DND-41 (cell line): ENCODE data around the gene SMIM28.

Experiments used
- ATAC-seq: fragments of 200-7000 bp; cut with Tn5 transposase; 3 replicates; pipeline ENCODE4 v1.9.1; 2021; ENCODE audit warnings: low read depth; ENCODE audit not compliant: insufficient read depth
- DNase-seq: peaks from one replicate; pipeline ENCODE4 v3.0.0-alpha.2; 2020
- H2AFZ ChIP-seq: 2 replicates; pipeline ENCODE4 v1.6.0; 2012; ENCODE audit warnings: low read depth, low read length
- H3K27ac ChIP-seq: 2 replicates; pipeline ENCODE4 v1.5.1; 2012; ENCODE audit warnings: low read length, inconsistent platforms
- H3K27me3 ChIP-seq: fragments of 200-600 bp; sonication (generic); 2 replicates; pipeline ENCODE4 v1.6.0; 2012; ENCODE audit warnings: low read length, mild to moderate bottlenecking, inconsistent platforms; ENCODE audit not compliant: insufficient read depth, poor library complexity
- H3K36me3 ChIP-seq: 2 replicates; pipeline ENCODE4 v1.5.1; 2012; ENCODE audit warnings: low read length, inconsistent platforms; ENCODE audit not compliant: insufficient read depth
- H3K4me1 ChIP-seq: 2 replicates; pipeline ENCODE4 v1.5.1; 2012; ENCODE audit warnings: mild to moderate bottlenecking, low read length; ENCODE audit not compliant: insufficient read depth
- H3K4me2 ChIP-seq: 2 replicates; pipeline ENCODE4 v1.6.0; 2012; ENCODE audit warnings: mild to moderate bottlenecking, moderate library complexity, low read length, inconsistent platforms; ENCODE audit not compliant: insufficient read depth
- H3K4me3 ChIP-seq, 2 experiments: fragments of 200-600 bp in 1 of 2; shearing (Covaris generic) in 1 of 2; 2 replicates each; pipeline ENCODE4 v1.5.1; 2012 to 2016; ENCODE audit warnings: inconsistent platforms in 2 of 2, low read length in 2 of 2, mild to moderate bottlenecking in 2 of 2, low read depth in 1 of 2, moderate library complexity in 1 of 2
- H3K79me2 ChIP-seq: 2 replicates; pipeline ENCODE4 v1.6.0; 2012; ENCODE audit warnings: low read length, inconsistent platforms; ENCODE audit not compliant: insufficient read depth
- H3K9ac ChIP-seq: 2 replicates; pipeline ENCODE4 v1.6.0; 2012; ENCODE audit warnings: low read depth, mild to moderate bottlenecking, inconsistent platforms, low read length, moderate library complexity
- H3K9me3 ChIP-seq: 2 replicates; pipeline ENCODE4 v1.5.1; 2012; ENCODE audit warnings: low read length, moderate library complexity, mild to moderate bottlenecking, inconsistent platforms; ENCODE audit not compliant: insufficient read depth, severe bottlenecking
- H4K20me1 ChIP-seq: 2 replicates; pipeline ENCODE4 v1.6.0; 2012; ENCODE audit warnings: low read length; ENCODE audit not compliant: insufficient read depth
- EZH2 ChIP-seq: IDR thresholded peaks from 3 replicates; pipeline ENCODE4 v1.6.1; 2012; ENCODE audit warnings: borderline replicate concordance, low read depth, mild to moderate bottlenecking, moderate library complexity, low read length, inconsistent platforms; ENCODE audit not compliant: severe bottlenecking
- TF ChIP-seq, protein P1 (sequence below): IDR thresholded peaks from 2 replicates; pipeline ENCODE4 v1.5.1; 2012; ENCODE audit warnings: borderline replicate concordance, low read length, moderate library complexity, mild to moderate bottlenecking; ENCODE audit not compliant: poor library complexity, severe bottlenecking; ENCODE audit errors: extremely low read depth

Gene SMIM28

DNA sequence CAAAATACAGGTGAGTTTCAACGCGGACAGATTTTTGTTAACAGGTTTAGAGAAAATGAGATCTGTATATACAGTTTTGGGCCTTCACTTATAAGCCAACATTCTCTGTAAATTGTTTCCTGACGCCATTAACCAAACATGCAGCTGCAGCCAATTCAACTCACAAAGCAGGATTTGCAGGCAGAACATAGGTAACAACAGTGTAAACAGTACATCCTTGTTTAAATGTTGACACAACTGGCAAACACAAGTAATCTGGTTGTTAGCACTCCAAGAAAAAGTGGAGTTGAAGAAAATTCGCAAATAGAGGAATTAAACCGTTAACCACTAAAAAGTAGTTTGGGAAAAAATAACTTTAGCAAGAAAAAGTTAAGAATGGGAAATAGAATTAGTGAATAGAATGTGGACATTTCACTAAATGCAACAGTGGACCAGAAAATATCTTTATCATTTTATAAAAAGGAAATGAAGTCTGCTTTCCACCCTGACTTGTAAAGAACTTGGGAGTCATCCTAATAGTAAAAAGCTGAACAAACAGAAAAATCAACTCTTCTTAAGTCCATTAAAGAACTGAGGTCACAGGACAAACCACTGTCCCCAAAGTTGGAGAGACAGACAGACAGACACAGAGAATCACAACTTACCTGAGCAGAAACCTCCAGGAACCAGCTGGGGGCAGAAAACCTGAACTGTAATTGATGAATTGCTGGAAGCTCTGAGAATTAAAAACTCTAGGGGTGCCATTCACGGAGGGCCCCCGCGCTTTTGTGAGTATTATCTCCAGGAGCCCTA, 10.1 kb downstream of the SMIM28 start:
- ATAC-seq (no peak), DNase-seq (no peak)
- Histone ChIP-seq H2AFZ (no peak overlapping the region), H3K9me3 (no peaks in the 10 kb centered on the region), H3K27me3 (peaks cover 18% of the 10 kb centered on the region), H3K4me1 (no peaks in the 10 kb centered on the region), H3K9ac (no peak overlapping the region), H3K79me2 (no peaks in the 10 kb centered on the region), H3K36me3 (no peaks in the 10 kb centered on the region), H3K4me3 (no peak overlapping the region), H3K27ac (no peak overlapping the region), H3K4me2 (no peak overlapping the region), H4K20me1 (no peaks in the 10 kb centered on the region)
- TF ChIP-seq EZH2, result no peak
- TF ChIP-seq, protein P1, sequence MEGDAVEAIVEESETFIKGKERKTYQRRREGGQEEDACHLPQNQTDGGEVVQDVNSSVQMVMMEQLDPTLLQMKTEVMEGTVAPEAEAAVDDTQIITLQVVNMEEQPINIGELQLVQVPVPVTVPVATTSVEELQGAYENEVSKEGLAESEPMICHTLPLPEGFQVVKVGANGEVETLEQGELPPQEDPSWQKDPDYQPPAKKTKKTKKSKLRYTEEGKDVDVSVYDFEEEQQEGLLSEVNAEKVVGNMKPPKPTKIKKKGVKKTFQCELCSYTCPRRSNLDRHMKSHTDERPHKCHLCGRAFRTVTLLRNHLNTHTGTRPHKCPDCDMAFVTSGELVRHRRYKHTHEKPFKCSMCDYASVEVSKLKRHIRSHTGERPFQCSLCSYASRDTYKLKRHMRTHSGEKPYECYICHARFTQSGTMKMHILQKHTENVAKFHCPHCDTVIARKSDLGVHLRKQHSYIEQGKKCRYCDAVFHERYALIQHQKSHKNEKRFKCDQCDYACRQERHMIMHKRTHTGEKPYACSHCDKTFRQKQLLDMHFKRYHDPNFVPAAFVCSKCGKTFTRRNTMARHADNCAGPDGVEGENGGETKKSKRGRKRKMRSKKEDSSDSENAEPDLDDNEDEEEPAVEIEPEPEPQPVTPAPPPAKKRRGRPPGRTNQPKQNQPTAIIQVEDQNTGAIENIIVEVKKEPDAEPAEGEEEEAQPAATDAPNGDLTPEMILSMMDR, result no peak

DNA sequence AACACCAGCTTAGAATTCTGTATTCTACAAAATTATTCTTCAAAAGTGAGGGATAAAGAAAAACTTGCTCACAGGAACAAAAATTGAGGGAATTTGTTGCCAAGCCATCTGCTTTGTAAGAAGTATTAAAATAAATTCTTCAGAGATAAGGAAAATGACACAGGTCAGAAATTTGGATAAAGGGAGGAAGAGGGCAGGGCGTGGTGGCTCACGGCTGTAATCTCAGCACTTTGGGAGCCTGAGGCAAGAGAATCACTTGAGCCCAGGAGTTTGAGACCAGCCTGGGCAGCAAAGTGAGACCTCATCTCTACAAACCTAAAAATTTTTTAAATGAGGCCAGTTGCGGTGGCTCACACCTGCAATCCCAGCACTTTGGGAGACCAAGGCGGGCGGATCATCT, 11.8 kb downstream of the SMIM28 start:
- DNase-seq (no peak), ATAC-seq (no peak)
- no peaks in the 10 kb centered on the region for H3K36me3 ChIP-seq
- H2AFZ ChIP-seq, result no peak overlapping the region
- no peak overlapping the region for H3K27ac ChIP-seq
- H3K4me2 ChIP-seq, result no peak overlapping the region
- TF ChIP-seq, protein P1, result no peak
- no peak for TF ChIP-seq EZH2
- H3K9me3 ChIP-seq, result no peaks in the 10 kb centered on the region
- H3K4me1 ChIP-seq, result no peaks in the 10 kb centered on the region
- no peaks in the 10 kb centered on the region for H3K79me2 ChIP-seq
- H3K9ac ChIP-seq, result no peak overlapping the region
- no peak overlapping the region for H3K4me3 ChIP-seq
- no peaks in the 10 kb centered on the region for H4K20me1 ChIP-seq
- peaks cover 18% of the 10 kb centered on the region for H3K27me3 ChIP-seq

DNA sequence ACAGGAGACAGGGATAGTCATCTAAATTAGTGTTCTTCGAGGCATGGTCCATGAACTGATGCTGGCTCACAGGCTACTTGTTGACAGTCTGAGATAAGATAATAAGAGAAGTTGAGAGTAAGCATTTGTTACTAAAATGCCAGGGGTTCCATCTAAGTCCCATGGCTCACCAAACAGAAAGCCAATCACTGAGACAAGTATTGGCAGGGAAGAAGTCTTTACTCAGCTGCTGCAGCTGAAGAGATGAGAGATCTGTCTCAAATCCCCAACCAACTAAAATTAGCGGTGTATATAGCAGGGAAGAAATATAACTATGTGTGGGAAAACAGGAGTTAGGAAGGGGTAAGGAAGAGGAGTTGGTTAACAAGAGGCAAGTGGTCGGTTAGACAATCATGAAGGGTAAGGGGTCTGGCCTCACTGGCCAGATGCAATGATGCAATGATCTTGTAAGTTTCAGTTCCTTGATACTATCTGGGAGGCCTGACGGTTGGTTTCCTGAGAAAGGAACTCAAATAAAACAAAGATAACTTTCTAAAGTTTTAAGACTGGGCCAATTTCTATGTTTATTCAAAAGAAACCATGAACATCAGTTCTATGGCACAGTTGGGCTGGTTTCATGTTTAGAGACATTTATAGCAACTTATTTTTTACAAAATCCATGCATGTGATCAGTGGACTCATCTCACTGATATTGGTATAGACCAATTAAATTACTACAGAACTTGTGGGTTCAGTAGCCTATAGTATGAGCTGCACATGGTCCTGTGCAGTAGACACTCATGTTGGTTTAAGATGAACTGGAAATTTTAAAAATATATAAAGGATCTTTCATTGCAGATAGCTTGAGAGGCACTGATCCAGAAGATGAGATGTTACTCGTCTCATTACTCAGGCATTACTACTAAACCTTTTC, 16.4 kb downstream of the SMIM28 start:
- TF ChIP-seq EZH2, result no peak
- TF ChIP-seq, protein P1, result no peak
- H3K27me3 ChIP-seq, result peaks cover 4% of the 10 kb centered on the region
- no peaks in the 10 kb centered on the region for H3K4me1 ChIP-seq
- H2AFZ ChIP-seq, result no peak overlapping the region
- H3K27ac ChIP-seq, result no peak overlapping the region
- H3K79me2 ChIP-seq, result no peaks in the 10 kb centered on the region
- DNase-seq (no peak), ATAC-seq (no peak)
- H3K4me2 ChIP-seq, result no peak overlapping the region
- H3K36me3 ChIP-seq, result no peaks in the 10 kb centered on the region
- H4K20me1 ChIP-seq, result no peaks in the 10 kb centered on the region
- no peak overlapping the region for H3K9ac ChIP-seq
- H3K9me3 ChIP-seq, result no peaks in the 10 kb centered on the region
- no peak overlapping the region for H3K4me3 ChIP-seq
